ENCODE data around the gene PGAP1. TPM values are rescaled to one million over a fixed set of nuclear protein-coding genes. Genes with fewer than 3 reads are reported as not detected.

PGAP1 gene
- total RNA-seq, 1 experiment from 2014 or later: 7.1 TPM

DNA sequence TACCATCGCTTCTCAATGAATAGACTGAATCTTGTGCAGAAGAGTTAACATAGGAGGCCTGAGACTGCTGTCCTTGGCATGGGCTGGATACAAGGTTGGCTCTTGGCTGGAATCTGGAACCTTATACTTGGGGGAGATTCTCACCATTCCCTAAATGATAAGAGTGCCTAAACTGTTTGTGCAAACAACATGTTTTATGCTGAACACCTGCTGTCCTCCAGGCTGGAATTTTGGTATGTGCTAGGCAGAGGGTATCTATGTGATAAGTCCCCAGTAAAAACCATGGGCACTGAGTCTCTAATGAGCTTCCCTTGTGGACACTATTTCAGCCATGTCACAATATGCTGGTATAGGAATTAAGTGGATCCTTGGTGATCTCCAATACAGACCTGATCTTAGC is 12.8 kb downstream of the PGAP1 start:
- H3K9ac ChIP-seq (ENCODE audit: low read length): no peak overlapping the region
- no peak overlapping the region for H3K27ac ChIP-seq (ENCODE audit: low read depth, low read length)
- H3K4me2 ChIP-seq (ENCODE audit: low read length): no peak overlapping the region
- no peak overlapping the region for H2AFZ ChIP-seq (ENCODE audit: low read depth, low read length, poor library complexity, severe bottlenecking)
- H3K9me3 ChIP-seq (ENCODE audit: control insufficient read depth in 1 of 2, insufficient read depth in 1 of 2, low read depth in 1 of 2, low read length in 2 of 2): no peaks in the 10 kb centered on the region
- no peaks in the 10 kb centered on the region for H3K79me2 ChIP-seq (ENCODE audit: insufficient read depth, low read length)
- ChIA-PET POLR2A (no interaction called here), RAD21 (ENCODE audit: low non-redundant PET in 1 of 2, low total read pairs in 2 of 2, uncharacterized antibody in 2 of 2, unreplicated experiment in 2 of 2) (no interaction called here), CTCF (no interaction called here)
- peaks cover 3 to 5% of the 10 kb centered on the region in 2 experiments; a peak in 1 of 4 replicates for H3K36me3 ChIP-seq (ENCODE audit: control insufficient read depth in 1 of 2, insufficient read depth in 2 of 2, low read length in 2 of 2)
- no peaks in the 10 kb centered on the region for H4K20me1 ChIP-seq (ENCODE audit: insufficient read depth)
- intact Hi-C loops (cut with micrococcal nuclease): no loop called here
- no peaks in the 10 kb centered on the region for H3K4me1 ChIP-seq (ENCODE audit: control insufficient read depth in 1 of 2, insufficient read depth in 2 of 2, low read length in 2 of 2)
- no peak for ATAC-seq
- no peaks in the 10 kb centered on the region for H3K27me3 ChIP-seq (ENCODE audit: insufficient read depth, low read length)
- DNase-seq (ENCODE audit: low read depth, low spot score): no peak
- no TSS peak for BruUV-seq (replicated peaks)
- H3K4me3 ChIP-seq (replicated peaks in 1 of 2; ENCODE audit: low read depth in 1 of 2, low read length in 2 of 2): no peak overlapping the region
- TF ChIP-seq EZH2phosphoT487 (IDR thresholded peaks at IDR 0.05; ENCODE audit: borderline replicate concordance) (no peak), CBX3 (IDR thresholded peaks at IDR 0.05; ENCODE audit: low read depth) (no peak), CEBPB (IDR thresholded peaks at IDR 0.05; ENCODE audit: low read depth) (no peak), ZNF274 (IDR thresholded peaks at IDR 0.05; ENCODE audit: low read depth, low read length) (no peak), RAD21 (IDR thresholded peaks at IDR 0.05; ENCODE audit: low read depth) (no peak), ELF1 (IDR thresholded peaks at IDR 0.05; ENCODE audit: borderline replicate concordance, low read depth) (no peak), SIN3A (IDR thresholded peaks at IDR 0.05; ENCODE audit: low read depth) (no peak), SP1 (IDR thresholded peaks at IDR 0.05; ENCODE audit: low read depth) (no peak), POLR2A (IDR thresholded peaks at IDR 0.05; ENCODE audit: borderline replicate concordance, extremely low read depth, insufficient read depth, insufficient read length) (no peak), POLR2AphosphoS5 (IDR thresholded peaks at IDR 0.05; ENCODE audit: low read depth, low read length) (no peak), TCF7L2 (IDR thresholded peaks at IDR 0.05; ENCODE audit: borderline replicate concordance, extremely low read depth, insufficient read depth, insufficient read length) (no peak), EGR1 (IDR thresholded peaks at IDR 0.05; ENCODE audit: low read depth) (no peak), EZH2 (IDR thresholded peaks at IDR 0.05) (no peak)
- TF ChIP-seq, protein P1, sequence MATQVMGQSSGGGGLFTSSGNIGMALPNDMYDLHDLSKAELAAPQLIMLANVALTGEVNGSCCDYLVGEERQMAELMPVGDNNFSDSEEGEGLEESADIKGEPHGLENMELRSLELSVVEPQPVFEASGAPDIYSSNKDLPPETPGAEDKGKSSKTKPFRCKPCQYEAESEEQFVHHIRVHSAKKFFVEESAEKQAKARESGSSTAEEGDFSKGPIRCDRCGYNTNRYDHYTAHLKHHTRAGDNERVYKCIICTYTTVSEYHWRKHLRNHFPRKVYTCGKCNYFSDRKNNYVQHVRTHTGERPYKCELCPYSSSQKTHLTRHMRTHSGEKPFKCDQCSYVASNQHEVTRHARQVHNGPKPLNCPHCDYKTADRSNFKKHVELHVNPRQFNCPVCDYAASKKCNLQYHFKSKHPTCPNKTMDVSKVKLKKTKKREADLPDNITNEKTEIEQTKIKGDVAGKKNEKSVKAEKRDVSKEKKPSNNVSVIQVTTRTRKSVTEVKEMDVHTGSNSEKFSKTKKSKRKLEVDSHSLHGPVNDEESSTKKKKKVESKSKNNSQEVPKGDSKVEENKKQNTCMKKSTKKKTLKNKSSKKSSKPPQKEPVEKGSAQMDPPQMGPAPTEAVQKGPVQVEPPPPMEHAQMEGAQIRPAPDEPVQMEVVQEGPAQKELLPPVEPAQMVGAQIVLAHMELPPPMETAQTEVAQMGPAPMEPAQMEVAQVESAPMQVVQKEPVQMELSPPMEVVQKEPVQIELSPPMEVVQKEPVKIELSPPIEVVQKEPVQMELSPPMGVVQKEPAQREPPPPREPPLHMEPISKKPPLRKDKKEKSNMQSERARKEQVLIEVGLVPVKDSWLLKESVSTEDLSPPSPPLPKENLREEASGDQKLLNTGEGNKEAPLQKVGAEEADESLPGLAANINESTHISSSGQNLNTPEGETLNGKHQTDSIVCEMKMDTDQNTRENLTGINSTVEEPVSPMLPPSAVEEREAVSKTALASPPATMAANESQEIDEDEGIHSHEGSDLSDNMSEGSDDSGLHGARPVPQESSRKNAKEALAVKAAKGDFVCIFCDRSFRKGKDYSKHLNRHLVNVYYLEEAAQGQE (IDR thresholded peaks at IDR 0.05; ENCODE audit: low read depth): no peak
- TF ChIP-seq, protein P2, sequence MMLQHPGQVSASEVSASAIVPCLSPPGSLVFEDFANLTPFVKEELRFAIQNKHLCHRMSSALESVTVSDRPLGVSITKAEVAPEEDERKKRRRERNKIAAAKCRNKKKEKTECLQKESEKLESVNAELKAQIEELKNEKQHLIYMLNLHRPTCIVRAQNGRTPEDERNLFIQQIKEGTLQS (IDR thresholded peaks at IDR 0.05): no peak
- TF ChIP-seq, protein P3, sequence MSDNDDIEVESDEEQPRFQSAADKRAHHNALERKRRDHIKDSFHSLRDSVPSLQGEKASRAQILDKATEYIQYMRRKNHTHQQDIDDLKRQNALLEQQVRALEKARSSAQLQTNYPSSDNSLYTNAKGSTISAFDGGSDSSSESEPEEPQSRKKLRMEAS (IDR thresholded peaks at IDR 0.05): no peak
- TF ChIP-seq, protein P4, sequence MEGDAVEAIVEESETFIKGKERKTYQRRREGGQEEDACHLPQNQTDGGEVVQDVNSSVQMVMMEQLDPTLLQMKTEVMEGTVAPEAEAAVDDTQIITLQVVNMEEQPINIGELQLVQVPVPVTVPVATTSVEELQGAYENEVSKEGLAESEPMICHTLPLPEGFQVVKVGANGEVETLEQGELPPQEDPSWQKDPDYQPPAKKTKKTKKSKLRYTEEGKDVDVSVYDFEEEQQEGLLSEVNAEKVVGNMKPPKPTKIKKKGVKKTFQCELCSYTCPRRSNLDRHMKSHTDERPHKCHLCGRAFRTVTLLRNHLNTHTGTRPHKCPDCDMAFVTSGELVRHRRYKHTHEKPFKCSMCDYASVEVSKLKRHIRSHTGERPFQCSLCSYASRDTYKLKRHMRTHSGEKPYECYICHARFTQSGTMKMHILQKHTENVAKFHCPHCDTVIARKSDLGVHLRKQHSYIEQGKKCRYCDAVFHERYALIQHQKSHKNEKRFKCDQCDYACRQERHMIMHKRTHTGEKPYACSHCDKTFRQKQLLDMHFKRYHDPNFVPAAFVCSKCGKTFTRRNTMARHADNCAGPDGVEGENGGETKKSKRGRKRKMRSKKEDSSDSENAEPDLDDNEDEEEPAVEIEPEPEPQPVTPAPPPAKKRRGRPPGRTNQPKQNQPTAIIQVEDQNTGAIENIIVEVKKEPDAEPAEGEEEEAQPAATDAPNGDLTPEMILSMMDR (IDR thresholded peaks at IDR 0.05 in 2 of 3, conservative IDR thresholded peaks at IDR 0.05 in 1 of 3; ENCODE audit: borderline replicate concordance in 1 of 3, insufficient read depth in 1 of 3, low read depth in 2 of 3, low read length in 2 of 3): no peak
- TF ChIP-seq, protein P5, sequence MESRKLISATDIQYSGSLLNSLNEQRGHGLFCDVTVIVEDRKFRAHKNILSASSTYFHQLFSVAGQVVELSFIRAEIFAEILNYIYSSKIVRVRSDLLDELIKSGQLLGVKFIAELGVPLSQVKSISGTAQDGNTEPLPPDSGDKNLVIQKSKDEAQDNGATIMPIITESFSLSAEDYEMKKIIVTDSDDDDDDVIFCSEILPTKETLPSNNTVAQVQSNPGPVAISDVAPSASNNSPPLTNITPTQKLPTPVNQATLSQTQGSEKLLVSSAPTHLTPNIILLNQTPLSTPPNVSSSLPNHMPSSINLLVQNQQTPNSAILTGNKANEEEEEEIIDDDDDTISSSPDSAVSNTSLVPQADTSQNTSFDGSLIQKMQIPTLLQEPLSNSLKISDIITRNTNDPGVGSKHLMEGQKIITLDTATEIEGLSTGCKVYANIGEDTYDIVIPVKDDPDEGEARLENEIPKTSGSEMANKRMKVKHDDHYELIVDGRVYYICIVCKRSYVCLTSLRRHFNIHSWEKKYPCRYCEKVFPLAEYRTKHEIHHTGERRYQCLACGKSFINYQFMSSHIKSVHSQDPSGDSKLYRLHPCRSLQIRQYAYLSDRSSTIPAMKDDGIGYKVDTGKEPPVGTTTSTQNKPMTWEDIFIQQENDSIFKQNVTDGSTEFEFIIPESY (IDR thresholded peaks at IDR 0.05; ENCODE audit: extremely low read depth, insufficient replicate concordance, low read length): no peak
- H3K9me2 ChIP-seq (ENCODE audit: insufficient read depth): no peaks in the 10 kb centered on the region
